Measurements from ENCODE around the gene HIVEP3. TPM values are rescaled to one million over a fixed set of nuclear protein-coding genes. Genes with fewer than 3 reads are reported as not detected.

Gene HIVEP3
- total RNA-seq, 2 donors from 2014 or later: 2.3 to 12.8 TPM

- DNase-seq (ENCODE audit: low spot score): no peak
- Histone ChIP-seq H3K9me3 (no peaks in the 10 kb centered on the region), H3K4me3 (no peak overlapping the region), H3K36me3 (no peaks in the 10 kb centered on the region), H3K27me3 (replicated peaks; ENCODE audit: insufficient read depth) (no peaks in the 10 kb centered on the region), H3K4me1 (ENCODE audit: control insufficient read depth in 1 of 2, low read depth in 2 of 2) (peaks cover 0 to 5% of the 10 kb centered on the region in 2 donors), H3K27ac (no peak overlapping the region)
- peak; percentile 26 for TF ChIP-seq CTCF (IDR thresholded peaks at IDR 0.05)
- ATAC-seq (ENCODE audit: insufficient number of reproducible peaks, low FRiP score, low read depth): no peak
Observed at GRCh38 chr1:41578712-41579335, 339.9 kb downstream of the HIVEP3 start.

DNA sequence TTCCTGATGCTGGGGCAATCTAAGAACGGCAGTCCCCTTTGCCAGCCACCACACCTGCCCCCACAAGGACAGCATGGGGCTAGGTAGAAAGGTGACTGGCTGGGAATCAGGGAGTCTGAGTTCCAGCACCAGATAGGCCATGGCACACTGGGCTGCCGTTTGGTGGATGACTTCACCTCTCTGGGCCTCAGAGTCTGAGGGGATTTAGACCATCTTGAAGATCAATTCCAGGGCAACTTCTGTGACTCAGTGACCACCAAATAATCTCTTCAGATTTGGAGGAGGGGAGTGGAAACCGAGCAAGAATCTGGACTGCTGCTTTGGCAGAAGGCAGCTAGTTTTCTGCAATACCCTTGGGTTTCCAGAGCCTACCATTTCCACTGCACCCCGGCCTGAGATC lies 342.1 kb downstream of the HIVEP3 start:
- H3K27me3 ChIP-seq (replicated peaks; ENCODE audit: insufficient read depth): no peaks in the 10 kb centered on the region
- no peaks in the 10 kb centered on the region for H3K9me3 ChIP-seq
- no peak for TF ChIP-seq CTCF (IDR thresholded peaks at IDR 0.05)
- no peak overlapping the region for H3K4me3 ChIP-seq
- ATAC-seq (ENCODE audit: insufficient number of reproducible peaks, low FRiP score, low read depth) (no peak), DNase-seq (ENCODE audit: low spot score) (no peak)
- no peaks in the 10 kb centered on the region for H3K36me3 ChIP-seq
- peaks cover 0 to 5% of the 10 kb centered on the region in 2 donors for H3K4me1 ChIP-seq (ENCODE audit: control insufficient read depth in 1 of 2, low read depth in 2 of 2)
- H3K27ac ChIP-seq: no peak overlapping the region

GRCh38 chr1:41576206-41576605 lies 342.5 kb downstream of the HIVEP3 start:
- no peak for TF ChIP-seq CTCF (IDR thresholded peaks at IDR 0.05)
- ATAC-seq (ENCODE audit: insufficient number of reproducible peaks, low FRiP score, low read depth): no peak
- no peak for DNase-seq (ENCODE audit: low spot score)

DNA sequence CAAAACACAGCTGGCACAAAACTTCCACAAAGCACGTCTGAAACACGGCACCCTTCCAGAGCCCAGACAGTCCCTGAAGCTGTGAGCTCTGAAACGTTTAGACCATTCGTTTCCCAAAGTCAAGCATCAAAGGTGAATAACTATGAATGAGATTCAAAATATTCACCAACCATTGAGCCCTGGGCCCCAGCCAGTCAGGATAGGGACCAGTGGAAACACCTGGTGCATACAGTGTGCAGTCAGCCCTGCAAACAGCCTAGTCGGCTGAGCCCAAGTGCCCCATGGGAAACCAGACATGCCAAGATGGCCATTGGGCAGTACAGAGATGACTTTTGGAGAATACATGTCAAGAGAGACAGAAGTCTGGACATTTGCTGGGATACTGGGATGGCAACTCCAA lies 343.9 kb downstream of the HIVEP3 start:
- no peak overlapping the region for H3K27ac ChIP-seq
- no peak for DNase-seq (ENCODE audit: low spot score)
- no peaks in the 10 kb centered on the region for H3K27me3 ChIP-seq (replicated peaks; ENCODE audit: insufficient read depth)
- H3K4me1 ChIP-seq (ENCODE audit: control insufficient read depth in 1 of 2, low read depth in 2 of 2): peaks cover 0 to 5% of the 10 kb centered on the region in 2 donors
- no peak for TF ChIP-seq CTCF (IDR thresholded peaks at IDR 0.05)
- no peak for ATAC-seq (ENCODE audit: insufficient number of reproducible peaks, low FRiP score, low read depth)
- no peak overlapping the region for H3K4me3 ChIP-seq
- no peaks in the 10 kb centered on the region for H3K9me3 ChIP-seq
- no peaks in the 10 kb centered on the region for H3K36me3 ChIP-seq

More at GRCh38 chr1:41576206-41576605, 342.5 kb downstream of the HIVEP3 start:
- peaks cover 0 to 5% of the 10 kb centered on the region in 2 donors for H3K4me1 ChIP-seq (ENCODE audit: control insufficient read depth in 1 of 2, low read depth in 2 of 2)
- no peaks in the 10 kb centered on the region for H3K36me3 ChIP-seq
- H3K9me3 ChIP-seq: no peaks in the 10 kb centered on the region
- H3K27ac ChIP-seq: no peak overlapping the region
- no peak overlapping the region for H3K4me3 ChIP-seq
- H3K27me3 ChIP-seq (replicated peaks; ENCODE audit: insufficient read depth): no peaks in the 10 kb centered on the region

DNA sequence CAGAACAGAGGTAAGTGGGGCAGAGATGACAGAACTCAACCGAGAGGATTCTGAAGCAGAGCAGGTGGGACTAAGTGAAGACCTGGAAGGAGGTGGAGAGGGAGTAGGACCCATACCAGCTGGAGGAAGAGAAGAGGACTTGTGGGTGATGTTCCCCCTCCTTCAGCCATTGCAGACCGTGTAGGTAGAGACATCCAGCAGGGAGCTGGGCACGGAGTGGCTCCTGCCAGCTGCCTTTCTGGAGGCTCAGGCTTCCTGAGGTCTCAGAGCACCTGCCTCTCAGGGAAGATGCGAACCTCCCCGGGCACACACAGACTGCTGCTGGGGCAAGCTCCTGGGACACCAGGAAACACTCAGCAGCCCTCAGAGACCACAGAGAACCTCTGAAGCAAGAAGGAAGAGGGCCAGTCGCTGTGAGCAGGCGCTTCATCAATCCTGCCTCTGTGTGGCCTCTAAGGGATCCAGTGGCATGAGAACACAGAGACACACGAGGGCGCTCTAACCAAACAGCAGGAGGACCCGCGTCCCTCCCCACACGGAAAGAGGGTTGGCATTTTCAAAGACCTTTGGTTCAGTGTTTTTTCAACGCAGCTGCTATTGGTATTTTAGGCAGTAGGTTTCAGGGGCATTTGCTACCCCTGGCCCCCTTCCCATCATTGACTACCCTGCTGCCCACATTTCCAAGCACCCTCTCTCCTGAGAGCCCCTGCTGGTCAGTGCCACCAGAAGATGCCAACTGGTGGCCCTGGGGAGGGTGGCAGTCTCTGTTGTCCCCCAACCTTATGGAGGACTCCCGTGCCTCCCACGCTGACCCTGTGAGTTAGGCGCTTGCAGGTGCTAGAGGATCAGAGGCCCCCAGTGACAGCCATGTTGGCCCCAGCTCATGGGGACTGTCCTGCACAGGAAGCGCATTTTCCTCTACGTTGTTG lies 344.7 kb downstream of the HIVEP3 start:
- no peak for ATAC-seq (ENCODE audit: insufficient number of reproducible peaks, low FRiP score, low read depth)
- no peaks in the 10 kb centered on the region for H3K36me3 ChIP-seq
- TF ChIP-seq CTCF (IDR thresholded peaks at IDR 0.05): peak; percentile 81
- no peaks in the 10 kb centered on the region for H3K27me3 ChIP-seq (replicated peaks; ENCODE audit: insufficient read depth)
- no peaks in the 10 kb centered on the region for H3K9me3 ChIP-seq
- no peak overlapping the region for H3K27ac ChIP-seq
- H3K4me3 ChIP-seq: no peak overlapping the region
- DNase-seq (ENCODE audit: low spot score): peak; percentile 36
- H3K4me1 ChIP-seq (ENCODE audit: control insufficient read depth in 1 of 2, low read depth in 2 of 2): peaks cover 0 to 5% of the 10 kb centered on the region in 2 donors
